DOHH2 (cell line): ENCODE results near the gene TIMM17A.

Source experiments
- H3F3A ChIP-seq: fragments of 200-600 bp; sonication (generic), shearing (Covaris generic); 2 replicates; pipeline ENCODE4 v1.6.0; 2016; ENCODE audit warnings: antibody characterized with exemption, mild to moderate bottlenecking; ENCODE audit not compliant: control insufficient read depth, insufficient read depth
- H3K27ac ChIP-seq: fragments of 200-600 bp; sonication (generic); 2 replicates; pipeline ENCODE4 v1.5.1; 2014; ENCODE audit warnings: low read depth, mild to moderate bottlenecking, low read length, moderate library complexity
- H3K27me3 ChIP-seq: fragments of 200-600 bp; sonication (generic); 2 replicates; pipeline ENCODE4 v1.6.1; 2014; ENCODE audit warnings: mild to moderate bottlenecking, low read length, mixed read lengths; ENCODE audit not compliant: control insufficient read depth
- H3K36me3 ChIP-seq: fragments of 200-600 bp; sonication (generic); 2 replicates; pipeline ENCODE4 v1.6.1; 2014; ENCODE audit warnings: mild to moderate bottlenecking, low read length, moderate library complexity, mixed read lengths; ENCODE audit not compliant: control insufficient read depth
- H3K4me1 ChIP-seq: fragments of 200-600 bp; sonication (generic); 2 replicates; pipeline ENCODE4 v1.6.1; 2014; ENCODE audit warnings: mild to moderate bottlenecking, low read length, mixed read lengths; ENCODE audit not compliant: control insufficient read depth
- H3K4me2 ChIP-seq: fragments of 200-600 bp; sonication (generic); 2 replicates; pipeline ENCODE4 v1.6.0; 2014; ENCODE audit warnings: mild to moderate bottlenecking, low read length, moderate library complexity
- H3K4me3 ChIP-seq: fragments of 200-600 bp; sonication (generic); 2 replicates; pipeline ENCODE4 v1.5.1; 2014; ENCODE audit warnings: mild to moderate bottlenecking, low read length, mixed read lengths
- H3K79me2 ChIP-seq: fragments of 200-600 bp; sonication (generic); 2 replicates; pipeline ENCODE4 v1.6.1; 2014; ENCODE audit warnings: mild to moderate bottlenecking, low read length, mixed read lengths; ENCODE audit not compliant: control insufficient read depth
- H3K9me2 ChIP-seq: fragments of 200-600 bp; sonication (generic); replicated peaks from 2 replicates; pipeline ENCODE4 v1.6.1; 2014; ENCODE audit warnings: mild to moderate bottlenecking, low read length, mixed read lengths; ENCODE audit not compliant: control insufficient read depth
- H3K9me3 ChIP-seq: fragments of 200-600 bp; sonication (generic); 2 replicates; pipeline ENCODE4 v1.6.1; 2014; ENCODE audit warnings: antibody characterized with exemption, low read length, mixed read lengths; ENCODE audit not compliant: control insufficient read depth, insufficient read depth
- H4K20me1 ChIP-seq: fragments of 200-600 bp; sonication (generic); 2 replicates; pipeline ENCODE4 v1.6.0; 2014; ENCODE audit warnings: low read depth, mild to moderate bottlenecking, antibody characterized with exemption, low read length, moderate library complexity; ENCODE audit not compliant: control insufficient read depth, insufficient read depth
- CTCF ChIP-seq: fragments of 200-600 bp; sonication (generic); IDR thresholded peaks from one replicate; pipeline ENCODE4 v1.5.1; 2014; ENCODE audit warnings: antibody characterized with exemption, mild to moderate bottlenecking, low read depth, low read length; ENCODE audit not compliant: poor library complexity, severe bottlenecking
- EZH2phosphoT487 ChIP-seq: fragments of 200-600 bp; sonication (generic); IDR thresholded peaks from 2 replicates; pipeline ENCODE4 v1.6.1; 2017; ENCODE audit warnings: borderline replicate concordance, mild to moderate bottlenecking, antibody characterized with exemption, low read length, moderate library complexity, mixed read lengths

TIMM17A gene

GRCh38 chr1:201921952-201922558 lies 33.2 kb upstream of the TIMM17A start:
- Histone ChIP-seq H3K4me1 (no peaks in the 10 kb centered on the region), H3K4me3 (no peak overlapping the region), H4K20me1 (no peaks in the 10 kb centered on the region), H3K27me3 (peaks cover 8% of the 10 kb centered on the region), H3K27ac (no peak overlapping the region), H3K9me3 (no peaks in the 10 kb centered on the region), H3F3A (no peaks in the 10 kb centered on the region), H3K36me3 (no peaks in the 10 kb centered on the region), H3K4me2 (no peak overlapping the region), H3K9me2 (no peaks in the 10 kb centered on the region), H3K79me2 (no peaks in the 10 kb centered on the region)
- no peak for TF ChIP-seq CTCF
- TF ChIP-seq EZH2phosphoT487, result no peak

GRCh38 chr1:201925301-201925567 lies 30.1 kb upstream of the TIMM17A start:
- Histone ChIP-seq H3F3A (no peaks in the 10 kb centered on the region), H4K20me1 (no peaks in the 10 kb centered on the region), H3K27me3 (peaks cover 5% of the 10 kb centered on the region; the same call in 1 of the 2 replicates), H3K4me3 (no peak overlapping the region), H3K4me2 (no peak overlapping the region), H3K9me3 (no peaks in the 10 kb centered on the region), H3K79me2 (no peaks in the 10 kb centered on the region), H3K27ac (no peak overlapping the region), H3K36me3 (no peaks in the 10 kb centered on the region), H3K9me2 (no peaks in the 10 kb centered on the region), H3K4me1 (no peaks in the 10 kb centered on the region)
- no peak for TF ChIP-seq CTCF
- TF ChIP-seq EZH2phosphoT487, result no peak

- TF ChIP-seq CTCF (no peak), EZH2phosphoT487 (no peak)
- Histone ChIP-seq H3K4me3 (no peak overlapping the region), H3K9me2 (no peaks in the 10 kb centered on the region), H3K27ac (no peak overlapping the region), H3K9me3 (no peaks in the 10 kb centered on the region), H3K36me3 (no peaks in the 10 kb centered on the region), H3F3A (no peaks in the 10 kb centered on the region), H3K27me3 (peaks cover 5% of the 10 kb centered on the region; the same call in 1 of the 2 replicates), H3K79me2 (no peaks in the 10 kb centered on the region), H3K4me1 (no peaks in the 10 kb centered on the region), H4K20me1 (no peaks in the 10 kb centered on the region), H3K4me2 (no peak overlapping the region)
Measured at GRCh38 chr1:201925981-201926645, 29.2 kb upstream of the TIMM17A start.
